Left ventricle myocardium superior (tissue), 1 donor: ENCODE results near the gene TAAR1. TPM values are rescaled to one million over a fixed set of nuclear protein-coding genes. Genes with fewer than 3 reads are reported as not detected.
A peak's percentile ranks its signal among the peaks of the same experiment; 100 is the strongest.
"Not testable (repeated sequence)": the region's sequence is repeated elsewhere in the genome, so short reads cannot be mapped to it uniquely, and the experiment has no call there.

ENCODE experiments used
- ATAC-seq: fragments of 200-7000 bp; cut with Tn5 transposase; one replicate; pipeline ENCODE4 v1.9.1; 2020; ENCODE audit warnings: mild to moderate bottlenecking, moderate library complexity
- DNase-seq: peaks from one replicate; pipeline ENCODE4 v3.0.0-alpha.2; 2020
- intact Hi-C: fragments of 100-400 bp; cut with micrococcal nuclease; formaldehyde crosslinking; loops from one replicate; pipeline ENCODE4 v1.11.0; 2022
- long read RNA-seq: library from polyadenylated mRNA; unstranded; transcript quantifications from one replicate; pipeline ENCODE4 v2.0.0, GENCODE V29; 2021
- total RNA-seq: library from RNA; stranded (reverse); fragmentation: NEBNext Ultra II Directional; extraction: Animal tissue kit (Norgen Biotek cat#: 25700); gene quantifications from one replicate; pipeline ENCODE4 v1.2.1, GENCODE V29; 2021
- donor health status: DM: no; HTN: yes; CAD: no; lungs with severe emphysema.

Gene TAAR1, protein sequence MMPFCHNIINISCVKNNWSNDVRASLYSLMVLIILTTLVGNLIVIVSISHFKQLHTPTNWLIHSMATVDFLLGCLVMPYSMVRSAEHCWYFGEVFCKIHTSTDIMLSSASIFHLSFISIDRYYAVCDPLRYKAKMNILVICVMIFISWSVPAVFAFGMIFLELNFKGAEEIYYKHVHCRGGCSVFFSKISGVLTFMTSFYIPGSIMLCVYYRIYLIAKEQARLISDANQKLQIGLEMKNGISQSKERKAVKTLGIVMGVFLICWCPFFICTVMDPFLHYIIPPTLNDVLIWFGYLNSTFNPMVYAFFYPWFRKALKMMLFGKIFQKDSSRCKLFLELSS
- total RNA-seq, result not detected
- long read RNA-seq, result 0 reads

GRCh38 chr6:132659082-132659481, at the start of gene TAAR1:
TAAR1 (minus strand) TSS chr6:132659182; CDS start chr6:132646003, 13,179 bp downstream.
- ATAC-seq, result no peak
- DNase-seq, result no peak
- intact Hi-C loops, result no loop called here

DNA sequence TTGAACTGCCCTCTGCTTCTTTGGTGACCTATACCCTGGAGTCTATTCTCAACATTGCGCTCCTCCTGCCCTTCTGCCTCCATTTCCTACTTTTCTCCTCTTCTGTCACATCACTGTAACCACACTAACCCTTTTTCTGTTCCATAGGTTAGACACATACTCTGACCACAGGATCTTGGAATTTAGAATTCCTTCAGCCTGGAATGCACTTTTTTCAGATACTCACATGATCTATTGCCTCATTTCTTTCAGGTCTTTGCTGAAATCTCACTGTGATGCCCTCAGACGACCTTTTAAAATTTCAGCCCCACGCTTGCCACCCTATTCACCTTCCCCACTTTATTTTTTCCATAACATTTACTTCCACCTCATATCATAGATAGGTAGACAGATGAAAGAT, 49.8 kb upstream of the TAAR1 start:
- ATAC-seq (no peak), DNase-seq (no peak)
- intact Hi-C loops, result no loop called here

DNA sequence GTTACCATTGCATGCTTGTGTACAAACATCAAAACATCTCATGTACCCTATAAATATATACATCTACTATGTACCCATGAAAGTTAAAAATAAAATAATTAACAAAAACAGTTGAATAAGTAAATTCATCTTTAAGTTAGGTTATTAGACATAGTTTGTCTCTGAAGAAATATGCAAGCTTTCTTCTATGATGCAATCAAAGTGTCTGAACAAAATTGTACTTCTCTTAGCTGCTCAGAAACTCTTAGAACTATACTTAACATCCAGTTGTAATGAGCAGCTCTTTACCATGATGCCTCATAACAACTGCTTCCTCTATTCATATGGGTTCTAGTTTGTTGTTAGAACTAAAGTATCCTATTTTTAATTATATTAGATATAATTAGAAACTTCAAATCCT, 49.0 kb upstream of the TAAR1 start:
- intact Hi-C loops, result no loop called here
- no peak for ATAC-seq
- DNase-seq, result no peak

DNA sequence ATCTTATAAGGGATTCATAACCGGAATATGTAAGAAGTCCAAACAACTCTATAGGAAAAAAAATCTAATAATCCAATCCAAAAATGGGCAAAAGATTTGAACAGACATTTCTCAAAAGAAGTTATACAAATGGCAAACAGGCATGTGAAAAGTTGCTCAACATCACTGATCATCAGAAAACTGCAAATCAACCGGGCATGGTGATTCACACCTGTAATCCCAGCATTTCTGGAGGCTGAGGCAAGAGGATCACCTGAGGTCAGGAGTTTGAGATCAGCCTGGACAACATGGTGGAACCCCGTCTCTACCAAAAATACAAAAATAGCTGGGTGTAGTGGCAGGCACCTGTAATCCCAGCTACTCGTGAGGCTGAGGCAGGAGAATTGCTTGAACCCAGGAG, 47.8 kb upstream of the TAAR1 start:
- intact Hi-C loops, ATAC-seq, DNase-seq: not testable (repeated sequence)

DNA sequence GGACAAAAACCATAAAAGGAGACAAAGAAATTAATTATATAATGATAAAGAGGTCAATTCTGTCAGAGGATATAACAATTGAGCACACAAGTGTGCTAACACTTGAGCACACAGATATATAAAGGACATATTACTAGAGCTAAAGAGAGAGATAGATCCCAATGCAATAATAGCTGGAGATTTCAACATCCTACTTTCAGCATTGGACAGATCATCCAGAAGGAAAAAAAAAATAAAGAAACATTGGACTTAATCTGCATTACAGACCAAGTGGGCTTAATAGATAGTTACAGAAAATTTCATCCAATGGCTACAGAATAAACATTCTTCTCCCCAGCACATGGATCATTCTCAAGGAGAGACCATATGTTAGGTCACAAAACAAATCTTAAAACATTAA, 45.0 kb upstream of the TAAR1 start:
- no peak for ATAC-seq
- DNase-seq, result no peak
- intact Hi-C loops, result no loop called here

DNA sequence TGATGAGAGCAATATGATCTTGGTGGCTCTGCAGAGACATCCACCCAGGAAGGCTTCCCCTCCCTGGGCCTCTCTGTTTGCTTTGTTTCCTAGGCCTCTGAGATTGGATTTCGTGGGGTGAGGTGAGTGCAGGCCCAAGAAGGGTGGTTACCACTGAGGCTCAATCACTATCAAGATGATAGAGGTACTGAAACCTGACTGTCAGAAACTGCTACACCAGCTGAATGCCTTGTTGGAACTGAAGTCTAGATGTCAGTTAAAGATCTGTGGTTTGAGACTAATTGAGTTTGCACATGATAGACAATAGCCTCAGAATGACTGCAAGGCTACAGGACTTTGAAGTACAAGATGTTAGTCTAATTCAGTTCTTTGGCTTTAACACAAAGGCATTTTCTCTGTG, 39.6 kb upstream of the TAAR1 start:
- intact Hi-C loops, result no loop called here
- ATAC-seq, result no peak
- DNase-seq, result no peak

- intact Hi-C loops, result no loop called here
- ATAC-seq (no peak), DNase-seq (no peak)
Measured at GRCh38 chr6:132695773-132696172, 36.8 kb upstream of the TAAR1 start.

GRCh38 chr6:132693478-132693877, 34.5 kb upstream of the TAAR1 start:
- intact Hi-C loops, result no loop called here
- ATAC-seq, result peak; percentile 45
- no peak for DNase-seq

GRCh38 chr6:132690678-132691077, 31.7 kb upstream of the TAAR1 start:
- ATAC-seq (no peak), DNase-seq (no peak)
- intact Hi-C loops, result no loop called here

GRCh38 chr6:132687306-132687705, 28.3 kb upstream of the TAAR1 start:
- no peak for DNase-seq
- intact Hi-C loops, result no loop called here

GRCh38 chr6:132686531-132686930, 27.5 kb upstream of the TAAR1 start:
- no peak for ATAC-seq
- intact Hi-C loops, result no loop called here
- no peak for DNase-seq

More at GRCh38 chr6:132687306-132687705, 28.3 kb upstream of the TAAR1 start:
- no peak for ATAC-seq

- ATAC-seq, result no peak
- DNase-seq, result no peak
- intact Hi-C loops, result no loop called here
Measured at GRCh38 chr6:132685009-132685408, 26.0 kb upstream of the TAAR1 start.

DNA sequence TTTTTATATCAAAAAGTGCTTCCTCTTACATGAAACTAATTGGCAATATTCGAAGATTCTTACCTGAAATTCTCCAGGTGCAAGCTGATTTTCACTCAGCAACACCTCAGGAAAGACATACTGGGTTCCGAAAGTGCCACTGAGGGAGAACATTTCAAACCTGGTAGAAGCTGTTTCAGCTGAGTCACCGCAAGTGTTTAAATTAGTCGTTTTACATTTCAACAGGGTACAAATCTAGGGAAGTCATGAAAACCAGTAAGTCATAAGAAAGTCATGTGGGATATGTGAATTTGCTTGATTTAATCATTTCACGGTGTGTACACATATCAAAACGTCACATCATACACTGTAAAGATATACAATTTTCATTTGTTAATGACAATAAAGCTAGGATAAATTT, 25.3 kb upstream of the TAAR1 start:
- ATAC-seq (no peak), DNase-seq (no peak)
- intact Hi-C loops, result no loop called here

DNA sequence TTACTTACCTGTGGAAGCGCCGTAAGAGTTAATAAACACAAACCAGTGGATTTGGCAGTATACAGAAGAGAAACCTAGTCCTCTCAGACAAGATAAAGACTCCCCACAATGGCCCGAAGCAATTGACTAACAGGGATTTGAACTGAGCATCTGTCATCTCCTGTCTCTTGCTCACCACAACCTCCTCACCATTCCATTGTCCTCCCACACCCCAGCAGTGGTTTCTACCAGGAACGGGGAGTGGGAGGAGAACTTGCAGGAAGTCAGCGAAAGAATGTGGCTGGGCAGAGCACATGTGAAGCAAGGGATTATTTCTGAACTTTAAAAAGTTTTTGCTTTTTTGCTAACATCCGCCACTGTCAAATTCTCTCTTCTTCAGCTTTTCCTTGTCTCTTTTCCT, 24.6 kb upstream of the TAAR1 start:
- ATAC-seq (no peak), DNase-seq (no peak)
- intact Hi-C loops, result no loop called here

- ATAC-seq, intact Hi-C loops, DNase-seq: not testable (repeated sequence)
Measured at GRCh38 chr6:132679094-132679493, 20.1 kb upstream of the TAAR1 start.

GRCh38 chr6:132675749-132676148, 16.8 kb upstream of the TAAR1 start:
- intact Hi-C loops, result no loop called here
- ATAC-seq, result no peak
- no peak for DNase-seq

- DNase-seq (no peak), ATAC-seq (no peak)
- intact Hi-C loops, result no loop called here
Measured at GRCh38 chr6:132675002-132675401, 16.0 kb upstream of the TAAR1 start.

DNA sequence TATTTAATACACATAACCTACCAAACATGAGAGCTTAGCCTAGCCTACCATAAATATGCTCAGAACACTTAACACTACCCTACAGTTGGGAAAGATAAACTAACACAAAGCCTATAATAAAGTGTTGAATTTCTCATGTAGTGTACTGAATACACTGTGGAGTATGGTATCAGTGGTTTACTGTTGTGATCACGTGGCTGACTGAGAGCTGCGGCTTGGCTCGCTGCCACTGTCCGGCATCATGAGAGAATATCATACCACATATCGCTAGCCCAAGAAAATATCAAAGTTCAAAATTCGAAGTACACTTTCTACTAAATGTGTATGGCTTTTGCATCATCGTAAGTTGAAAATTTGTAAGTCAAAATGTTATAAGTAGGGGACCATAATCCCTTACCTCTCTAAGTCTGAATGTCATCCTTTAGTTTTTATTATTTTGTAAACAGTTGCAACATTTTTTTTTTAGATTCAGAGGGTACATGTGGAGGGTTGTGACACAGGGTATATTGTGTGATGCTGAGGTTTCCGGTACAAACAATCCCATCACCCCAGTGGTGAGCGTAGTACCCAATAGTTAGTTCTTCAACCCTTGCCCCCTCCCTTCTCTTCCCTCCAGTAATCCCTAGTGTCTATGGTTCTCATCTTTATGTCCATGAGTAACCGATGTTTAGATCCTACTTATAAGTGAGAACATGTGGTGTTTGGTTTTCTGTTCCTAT, 14.6 kb upstream of the TAAR1 start:
- DNase-seq (no peak), ATAC-seq (no peak)
- intact Hi-C loops, result no loop called here

GRCh38 chr6:132671295-132671694, 12.3 kb upstream of the TAAR1 start:
- intact Hi-C loops, result no loop called here
- DNase-seq, result no peak
- ATAC-seq, result no peak

GRCh38 chr6:132669690-132670291, 10.8 kb upstream of the TAAR1 start:
- intact Hi-C loops, result loop anchor here (10.0 kb wide), 1 partner anchor 95 kb away; no protein-coding TSS in a partner anchor
- no peak for DNase-seq
- ATAC-seq, result peak; percentile 59
